ELF-1 (cell line): ENCODE results near the gene NRG3.

ENCODE experiments used
- DNase-seq: peaks from one replicate; pipeline ENCODE4 v3.0.0-alpha.2; 2016; ENCODE audit warnings: low read depth, low spot score

NRG3 gene

GRCh38 chr10:82565197-82565575 is 690.2 kb downstream of the NRG3 start:
- no peak for DNase-seq

GRCh38 chr10:82572744-82573143 is 697.8 kb downstream of the NRG3 start:
- DNase-seq = no peak

GRCh38 chr10:82574081-82574480 is 699.1 kb downstream of the NRG3 start:
- DNase-seq = no peak

DNA sequence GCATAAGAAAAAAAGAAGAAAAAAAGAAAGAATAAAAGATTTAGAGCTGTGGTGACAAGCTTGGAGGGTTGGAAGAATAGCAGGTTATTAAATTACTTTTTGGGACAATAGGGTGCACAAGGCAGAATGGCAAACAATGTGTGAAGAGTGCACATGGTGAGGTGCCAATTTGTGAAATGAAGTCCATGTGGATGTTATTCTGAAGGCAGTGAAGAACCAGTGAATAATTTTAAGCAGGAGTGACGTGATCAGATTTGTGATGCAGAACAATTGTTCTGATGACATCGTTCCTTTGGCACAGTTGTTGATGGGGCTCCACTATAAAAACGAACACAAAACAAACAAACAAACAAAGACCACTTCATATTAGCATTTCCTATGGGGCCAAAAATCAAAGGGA is 700.3 kb downstream of the NRG3 start:
- DNase-seq = no peak

DNA sequence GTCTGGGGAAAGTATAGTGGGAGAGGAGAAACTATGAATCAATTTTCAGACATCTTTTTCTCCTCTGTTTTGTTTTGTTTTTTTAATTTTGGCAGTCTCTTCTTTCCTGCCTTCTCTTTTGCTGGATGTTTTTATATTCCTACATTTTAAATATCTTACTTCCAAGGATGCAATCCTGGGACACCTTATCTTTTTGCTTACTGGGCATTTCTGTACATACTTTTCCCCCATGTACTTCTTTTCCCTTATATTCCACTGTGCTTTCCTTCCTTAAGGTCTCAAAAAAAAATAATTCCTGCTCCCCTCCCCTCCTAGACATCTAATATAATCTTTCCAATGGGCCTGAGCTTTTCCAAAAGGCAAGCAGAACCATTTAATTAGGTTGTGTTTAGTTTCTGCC is 701.1 kb downstream of the NRG3 start:
- no peak for DNase-seq

- no peak for DNase-seq
Observed at GRCh38 chr10:82581940-82582339, 706.9 kb downstream of the NRG3 start.

DNA sequence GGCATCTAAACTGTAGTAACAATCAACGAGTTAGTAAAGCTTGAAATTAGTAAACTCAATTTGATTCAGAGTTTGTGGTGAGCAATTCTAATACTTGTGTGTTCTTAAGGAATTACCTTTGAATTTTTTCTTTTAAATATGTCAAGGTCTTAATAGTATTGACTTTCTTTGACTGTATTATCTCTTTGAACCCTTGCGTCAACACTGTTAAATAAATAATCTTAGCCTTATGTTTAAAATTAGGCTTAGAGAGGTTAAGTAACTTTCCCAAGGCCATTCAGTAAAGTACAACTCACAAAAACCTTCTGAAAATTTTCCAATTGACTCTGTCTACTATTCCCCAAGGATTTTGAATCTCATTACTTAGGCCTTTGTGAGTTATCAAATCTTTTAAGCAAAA is 716.4 kb downstream of the NRG3 start:
- no peak for DNase-seq

- DNase-seq = no peak
Observed at GRCh38 chr10:82597840-82598239, 722.8 kb downstream of the NRG3 start.

DNA sequence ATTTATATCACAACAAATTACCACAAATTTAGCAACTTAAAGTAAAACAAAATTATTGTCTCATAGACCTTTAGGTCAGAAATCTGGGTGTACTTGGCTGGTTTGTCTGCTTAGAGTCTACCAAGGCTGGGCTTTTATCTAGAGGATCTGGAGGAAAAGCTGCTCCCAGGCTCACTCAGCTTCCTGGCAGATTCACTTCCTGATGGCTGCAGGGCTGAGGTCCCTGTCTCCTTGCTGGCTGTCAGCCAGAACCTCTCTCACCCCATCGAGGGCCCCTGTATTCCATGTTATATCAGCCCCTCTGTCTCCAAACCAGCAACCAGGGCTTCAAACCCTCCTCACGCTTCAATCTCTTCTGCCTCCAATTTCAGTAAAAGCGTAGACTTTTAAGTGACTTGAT is 734.9 kb downstream of the NRG3 start:
- DNase-seq = peak; percentile 5

GRCh38 chr10:82618007-82618406 is 743.0 kb downstream of the NRG3 start:
- no peak for DNase-seq

DNA sequence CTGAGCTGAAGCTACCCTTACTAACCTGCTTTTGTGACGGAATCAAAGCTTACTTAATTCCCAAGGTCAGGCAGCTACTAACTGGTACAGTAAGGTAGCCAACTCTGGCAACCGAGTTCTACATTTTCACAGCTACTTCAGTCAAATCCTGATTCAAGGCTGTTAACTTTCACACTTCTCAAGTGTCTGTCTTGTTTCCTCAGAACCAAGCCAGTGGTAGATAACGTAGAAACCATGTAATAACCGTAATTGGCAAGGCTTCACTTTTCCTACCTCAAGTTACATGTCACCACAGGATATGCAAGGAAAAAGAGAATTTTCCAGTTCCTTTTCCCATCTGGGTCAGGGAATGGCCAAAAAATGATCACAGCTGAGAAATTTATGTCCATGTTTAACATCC is 746.7 kb downstream of the NRG3 start:
- no peak for DNase-seq

GRCh38 chr10:82622479-82622878 is 747.5 kb downstream of the NRG3 start:
- no peak for DNase-seq

DNA sequence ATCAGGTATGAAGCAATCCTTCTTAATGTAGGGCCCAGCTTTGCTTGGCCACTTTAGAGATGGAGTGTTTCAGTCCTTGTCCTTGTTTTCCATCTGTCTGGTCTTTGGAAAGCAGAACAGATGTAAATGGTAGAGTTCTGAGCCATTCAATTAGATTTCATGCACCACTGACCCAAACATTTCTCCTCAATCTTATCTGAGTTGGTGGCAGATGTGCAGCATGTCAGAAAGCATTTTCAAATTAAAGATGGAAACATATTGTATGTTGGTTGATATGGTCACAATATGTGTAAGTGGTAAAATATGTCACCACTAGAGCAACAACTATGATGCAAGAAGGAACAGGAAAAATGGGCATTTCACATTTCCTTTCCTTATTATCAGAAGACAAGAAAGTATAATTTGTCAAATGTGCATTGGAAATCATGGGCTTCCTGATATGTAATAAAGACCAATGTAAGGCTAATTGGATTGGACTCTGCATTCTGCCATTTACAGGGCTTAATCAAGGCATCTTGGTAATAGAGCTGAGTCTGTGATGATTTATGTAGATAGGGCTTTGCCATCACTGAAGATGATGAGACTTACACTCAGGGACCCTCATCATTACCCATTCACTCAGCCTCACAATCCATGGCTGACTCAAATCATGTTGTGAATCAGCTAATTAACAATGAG is 750.7 kb downstream of the NRG3 start:
- DNase-seq = no peak

GRCh38 chr10:82628373-82628772 is 753.4 kb downstream of the NRG3 start:
- DNase-seq = peak; percentile 9

DNA sequence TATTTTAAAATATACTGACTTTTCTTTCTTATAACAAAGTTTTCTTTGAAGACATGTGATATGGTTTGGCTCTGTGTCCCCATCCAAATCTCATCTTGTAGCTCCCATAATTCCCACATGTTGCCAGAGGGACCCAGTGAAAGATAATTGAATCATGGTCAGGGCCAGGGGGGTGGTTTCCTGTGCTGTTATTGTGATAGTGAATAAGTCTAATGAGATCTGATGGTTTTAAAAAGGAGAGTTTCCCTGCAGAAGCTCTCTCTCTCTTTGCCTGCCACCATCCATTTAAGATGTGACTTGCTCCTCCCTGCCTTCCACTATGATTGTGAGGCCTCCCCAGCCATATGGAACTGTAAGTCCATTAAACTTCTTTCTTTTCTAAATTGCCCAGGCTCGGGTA is 768.1 kb downstream of the NRG3 start:
- DNase-seq = no peak

DNA sequence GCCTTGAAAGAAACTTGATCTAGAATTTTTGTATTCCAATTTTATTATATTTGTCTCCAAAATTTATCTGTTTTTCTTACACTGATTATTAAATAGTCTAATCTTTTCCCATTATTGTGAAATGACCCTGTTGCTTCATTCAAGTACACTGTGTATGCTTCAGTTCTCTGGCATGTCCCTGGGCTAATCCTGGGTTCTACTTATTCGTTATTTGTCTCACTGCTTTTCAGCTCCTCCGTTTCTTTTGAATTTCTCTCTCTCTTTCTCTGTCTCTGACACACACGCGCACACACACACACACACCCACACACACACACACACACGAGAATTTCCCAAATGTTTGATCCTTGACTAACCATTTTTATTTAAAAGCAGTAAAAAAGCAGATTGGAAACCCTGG is 768.6 kb downstream of the NRG3 start:
- no peak for DNase-seq

DNA sequence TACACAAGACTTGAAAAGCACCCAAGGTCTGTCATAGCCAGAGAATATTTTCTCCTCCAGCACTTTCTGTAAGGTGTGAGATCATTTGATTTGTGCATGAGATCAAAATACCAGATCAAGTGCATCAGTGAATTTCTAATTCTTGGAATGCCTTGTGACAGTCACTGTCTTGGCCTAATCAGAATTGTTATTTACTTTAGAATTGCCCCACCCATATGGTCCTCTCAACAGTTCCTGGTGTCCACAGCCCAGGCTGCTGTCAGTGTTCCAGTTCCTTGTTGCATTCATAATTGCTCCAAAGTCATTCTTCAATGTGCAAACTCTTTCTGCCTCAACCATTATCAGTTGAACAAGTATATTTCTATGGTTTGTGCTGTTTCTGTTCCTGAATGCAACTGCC is 770.2 kb downstream of the NRG3 start:
- no peak for DNase-seq

DNA sequence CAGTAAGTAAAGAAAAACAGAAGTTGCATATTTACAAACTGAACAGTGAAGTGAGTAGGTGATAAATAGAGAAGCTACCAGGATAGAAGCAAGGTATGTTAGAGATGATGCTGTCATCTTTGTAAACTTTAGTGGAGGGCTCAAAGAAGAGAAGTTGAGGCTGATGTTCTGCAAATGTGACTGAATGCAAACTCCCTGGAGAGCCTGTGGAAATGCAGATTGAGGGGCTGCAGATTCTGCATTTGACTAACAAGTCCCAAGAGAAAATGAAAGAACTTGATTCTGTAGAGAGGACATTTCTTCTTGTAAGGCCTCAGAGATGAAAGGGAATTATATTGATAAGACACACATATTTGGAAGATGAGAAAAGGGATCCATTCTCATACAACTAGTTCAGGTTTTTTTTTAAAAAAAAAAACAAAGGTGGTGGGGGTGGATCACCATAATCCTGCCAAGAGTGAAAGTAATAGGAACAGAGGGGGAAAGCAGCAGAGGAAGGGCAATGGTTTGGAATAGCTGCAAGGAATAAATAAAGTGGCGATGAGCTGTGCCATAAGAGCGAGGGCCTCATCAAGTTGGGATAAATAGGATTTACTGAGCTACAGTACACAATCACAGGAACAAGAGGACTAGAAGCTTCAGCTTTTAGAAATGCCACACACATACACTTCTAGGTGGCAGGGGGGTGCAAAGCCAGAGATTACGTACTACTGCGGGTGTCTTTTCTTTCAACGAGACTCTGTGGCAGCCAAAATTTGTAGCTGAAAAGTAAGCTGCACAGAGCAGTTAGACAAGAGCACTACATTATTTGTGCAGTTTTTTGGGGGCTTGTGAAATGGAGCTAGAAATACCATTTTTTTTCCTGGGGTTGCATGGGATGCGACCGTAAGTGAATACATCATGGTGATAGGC is 778.5 kb downstream of the NRG3 start:
- no peak for DNase-seq

- DNase-seq = no peak
Observed at GRCh38 chr10:82660205-82660604, 785.2 kb downstream of the NRG3 start.

GRCh38 chr10:82660986-82661385 is 786.0 kb downstream of the NRG3 start:
- DNase-seq = no peak

DNA sequence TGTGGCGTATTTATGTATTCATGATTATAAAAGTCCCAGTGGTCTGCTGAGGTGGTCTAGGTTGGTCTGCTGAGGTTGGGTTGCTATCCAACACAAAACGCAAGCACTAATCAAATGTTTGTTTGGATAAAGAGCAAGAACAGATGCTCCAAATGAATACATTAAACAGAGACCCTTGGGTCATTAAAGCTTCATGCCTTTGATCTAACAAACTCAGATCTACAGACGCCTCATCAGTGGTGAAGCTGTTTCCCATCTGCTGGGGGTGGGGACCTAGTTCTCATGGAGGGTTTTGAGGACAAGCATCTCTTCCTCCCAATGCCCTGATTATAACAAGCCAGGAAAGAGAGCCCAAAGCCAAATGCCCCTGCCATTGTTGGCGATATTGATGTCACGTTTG is 786.7 kb downstream of the NRG3 start:
- no peak for DNase-seq

- DNase-seq = no peak
Observed at GRCh38 chr10:82668221-82668895, 793.4 kb downstream of the NRG3 start.

DNA sequence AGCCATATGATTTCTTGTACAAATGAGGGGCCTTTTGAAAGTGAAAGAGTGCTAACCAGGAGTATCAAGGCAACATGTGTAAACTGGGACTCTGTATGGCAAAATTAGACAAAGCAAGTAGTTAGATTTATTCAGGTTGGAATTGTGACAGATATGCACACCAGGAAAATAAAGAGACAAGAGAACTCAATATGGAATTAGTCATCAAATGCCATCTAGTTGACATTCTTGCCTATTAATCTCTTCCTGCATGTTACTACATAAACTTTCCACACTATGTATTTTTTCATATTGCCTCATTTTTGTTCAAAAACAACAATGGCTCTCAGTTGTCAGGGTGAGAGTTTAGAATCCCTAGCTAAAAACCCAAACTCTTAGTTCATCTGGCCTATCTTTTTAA is 799.0 kb downstream of the NRG3 start:
- DNase-seq = no peak
